ENCODE results near the gene ZNF333.
"Not testable (repeated sequence)": the region's sequence is repeated elsewhere in the genome, so short reads cannot be mapped to it uniquely, and the experiment has no call there.

Gene ZNF333

DNA sequence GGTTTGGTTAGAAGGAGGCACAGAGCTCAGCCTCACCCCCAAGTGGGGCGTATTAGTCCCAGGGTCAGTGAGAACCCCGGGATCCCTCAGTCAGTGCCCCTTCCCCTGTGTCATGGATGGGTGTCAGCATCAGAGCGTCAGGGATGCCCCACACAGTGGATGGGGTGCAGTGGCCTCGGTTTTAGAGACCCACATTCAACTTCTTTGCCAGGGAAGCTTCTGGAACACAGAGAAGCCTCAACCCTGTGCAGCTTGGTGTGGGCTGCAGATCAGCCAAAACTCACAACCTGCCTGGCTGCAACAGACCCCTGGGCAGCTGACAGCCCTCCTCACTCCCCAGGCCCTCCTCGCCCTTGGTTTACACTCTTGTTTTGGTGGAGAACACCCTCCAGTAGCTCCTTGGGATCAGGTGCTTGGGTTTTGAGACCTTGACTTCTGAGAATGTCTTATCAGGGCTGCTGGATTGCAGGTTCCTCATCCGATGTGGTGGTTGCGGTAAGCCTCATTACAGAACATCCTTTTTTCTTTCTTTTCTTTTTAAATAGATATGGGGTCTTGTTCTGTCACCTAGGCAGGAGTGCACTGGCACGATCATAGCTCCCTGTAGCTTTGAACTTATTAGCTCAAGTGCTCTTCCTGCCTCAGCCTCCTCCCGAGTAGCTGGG lies 11.0 kb downstream of the ZNF333 start:
- DNase-seq: no peak

DNA sequence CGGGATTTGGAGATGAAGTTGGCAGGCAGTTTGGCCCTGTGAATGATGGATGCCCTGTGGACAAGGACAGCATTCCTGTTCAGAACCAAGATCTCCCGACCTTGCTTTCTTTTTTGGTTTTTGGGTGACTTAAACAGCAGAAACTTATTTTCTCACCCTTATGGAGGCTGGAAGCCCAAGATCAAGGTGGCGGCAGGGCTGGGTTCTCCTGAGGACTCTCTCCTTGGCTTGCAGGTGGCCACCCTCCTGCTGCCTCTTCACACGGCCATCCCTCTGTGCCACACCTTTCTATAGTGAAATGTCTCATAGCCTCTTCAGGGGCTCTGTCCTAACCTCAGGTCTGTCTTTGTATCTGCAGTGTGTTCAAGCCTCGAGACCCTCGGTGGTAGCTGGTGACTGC lies 14.0 kb downstream of the ZNF333 start:
- no peak for DNase-seq

- no peak for DNase-seq
These were observed 14.6 kb downstream of the ZNF333 start for GRCh38 chr19:14704450-14704849.

DNA sequence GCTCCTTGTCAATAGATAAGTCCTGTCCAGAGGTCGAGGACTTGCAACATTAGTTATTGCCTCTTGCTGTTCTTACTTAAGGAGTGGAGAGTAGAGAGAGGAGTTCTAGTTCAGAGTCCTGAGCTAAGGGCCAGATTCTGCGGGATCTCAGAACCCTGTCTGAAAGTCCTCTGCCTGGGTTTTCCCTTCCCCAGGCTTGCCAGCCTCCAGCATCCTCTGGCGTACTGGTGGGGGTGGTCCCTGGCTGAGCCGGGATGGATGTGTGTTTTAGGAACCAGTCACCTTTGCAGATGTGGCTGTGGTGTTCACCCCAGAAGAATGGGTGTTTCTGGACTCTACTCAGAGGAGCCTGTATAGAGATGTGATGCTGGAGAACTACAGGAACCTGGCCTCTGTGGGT lies 26.0 kb downstream of the ZNF333 start:
- no peak for DNase-seq

GRCh38 chr19:14718522-14719116 lies 28.8 kb downstream of the ZNF333 start:
- DNase-seq: no peak

GRCh38 chr19:14719162-14719561 lies 29.3 kb downstream of the ZNF333 start:
- DNase-seq: no peak

- DNase-seq: no peak
These were observed 32.3 kb downstream of the ZNF333 start for GRCh38 chr19:14722127-14722526.

DNA sequence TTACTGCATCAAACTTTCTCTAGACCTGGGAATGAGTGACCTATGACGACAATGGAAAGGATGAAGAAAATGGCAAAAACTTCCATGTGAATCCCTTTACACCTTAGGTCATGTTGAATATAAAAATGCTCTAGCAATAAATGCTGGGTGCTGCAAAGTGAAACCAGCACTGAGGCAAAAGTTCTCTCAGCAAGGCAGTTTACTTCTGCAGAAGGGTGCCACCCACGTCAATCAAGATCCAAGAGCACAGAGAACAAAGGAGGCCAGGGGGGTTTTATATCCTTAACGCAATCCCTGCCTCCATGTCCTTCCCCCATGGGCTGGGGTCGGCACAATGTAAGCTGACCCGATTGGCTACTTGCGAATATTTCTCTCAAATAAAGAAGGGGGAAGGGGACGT lies 38.7 kb downstream of the ZNF333 start:
- DNase-seq: no peak

DNA sequence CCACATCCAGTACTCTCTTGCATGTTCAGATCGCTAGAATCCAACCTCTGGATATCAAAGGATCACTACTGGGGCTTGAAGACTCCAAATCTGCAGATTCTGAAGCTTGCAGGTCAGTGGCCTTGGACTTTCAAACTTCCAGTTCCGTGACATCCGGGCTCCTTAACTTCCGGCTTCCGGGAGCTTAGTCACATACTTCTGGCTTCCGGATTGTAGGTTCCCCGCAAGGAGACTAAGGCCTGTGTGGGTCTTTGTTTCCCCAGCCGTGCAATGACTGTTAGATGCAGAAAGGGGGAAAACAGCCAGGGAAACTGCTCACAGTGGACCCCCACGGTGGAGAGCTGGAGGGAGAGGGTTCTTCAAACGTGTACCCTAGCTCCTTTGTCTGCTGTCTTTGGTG lies 41.4 kb downstream of the ZNF333 start:
- DNase-seq: no peak

GRCh38 chr19:14732510-14732909 lies 42.7 kb downstream of the ZNF333 start:
- no peak for DNase-seq

DNA sequence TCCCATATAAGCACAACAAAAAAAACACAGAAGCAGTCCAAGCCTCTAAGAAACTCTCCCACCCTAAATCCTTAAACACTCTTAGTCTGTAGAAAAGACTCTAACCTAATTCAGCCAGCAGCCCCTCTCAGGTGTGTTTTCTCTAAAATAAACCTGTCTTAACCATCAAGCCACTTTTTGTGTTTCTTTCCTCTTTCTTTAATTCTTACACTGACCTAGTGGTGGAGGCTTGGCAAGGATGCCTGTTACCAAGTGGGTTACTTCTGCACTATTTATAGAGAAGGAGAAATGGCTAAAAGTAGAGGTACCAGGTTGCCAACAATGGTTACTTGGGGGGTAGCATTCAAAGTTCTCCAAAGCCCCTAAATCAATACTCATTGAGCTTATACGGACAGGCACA lies 43.7 kb downstream of the ZNF333 start:
- DNase-seq: no peak

DNA sequence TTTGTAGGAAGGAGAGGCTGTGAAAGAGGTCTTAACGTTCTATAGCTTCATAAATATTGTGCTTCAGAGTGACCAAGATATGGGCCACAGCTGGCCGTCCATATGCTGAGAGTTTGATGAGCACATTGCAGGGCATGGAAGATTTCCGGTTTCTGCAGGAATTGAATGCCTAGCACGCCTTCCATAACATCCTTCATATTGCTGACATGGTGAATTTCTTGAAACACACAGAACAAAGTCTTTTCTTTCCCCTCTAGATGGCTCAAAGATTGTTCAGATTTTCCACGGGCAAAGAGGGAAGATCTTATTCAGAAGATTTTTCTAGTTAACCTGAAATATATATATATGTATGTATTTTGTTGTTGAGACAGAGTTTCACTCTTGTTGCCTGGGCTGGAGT lies 46.1 kb downstream of the ZNF333 start:
- no peak for DNase-seq

DNA sequence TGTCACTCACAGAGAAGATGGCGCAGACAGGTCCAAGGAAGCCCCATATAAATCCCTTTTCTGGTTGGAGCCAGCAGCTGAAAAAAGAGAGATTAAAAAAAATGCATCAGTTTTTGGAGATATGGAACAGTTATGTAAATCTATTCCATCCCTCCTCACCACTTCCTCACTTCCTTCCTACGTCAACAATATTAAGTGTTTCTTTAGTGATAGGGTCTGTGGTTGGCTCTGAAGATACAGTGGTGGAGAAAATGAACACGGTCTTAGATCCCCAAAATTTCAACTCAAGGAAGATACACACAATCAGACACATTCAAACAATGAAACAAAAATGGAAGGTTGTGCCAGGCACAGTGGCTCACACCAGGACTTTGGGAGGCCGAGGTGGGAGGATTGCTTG lies 57.0 kb downstream of the ZNF333 start:
- DNase-seq: no peak

- no peak for DNase-seq
These were observed 58.8 kb downstream of the ZNF333 start for GRCh38 chr19:14748601-14749000.

DNA sequence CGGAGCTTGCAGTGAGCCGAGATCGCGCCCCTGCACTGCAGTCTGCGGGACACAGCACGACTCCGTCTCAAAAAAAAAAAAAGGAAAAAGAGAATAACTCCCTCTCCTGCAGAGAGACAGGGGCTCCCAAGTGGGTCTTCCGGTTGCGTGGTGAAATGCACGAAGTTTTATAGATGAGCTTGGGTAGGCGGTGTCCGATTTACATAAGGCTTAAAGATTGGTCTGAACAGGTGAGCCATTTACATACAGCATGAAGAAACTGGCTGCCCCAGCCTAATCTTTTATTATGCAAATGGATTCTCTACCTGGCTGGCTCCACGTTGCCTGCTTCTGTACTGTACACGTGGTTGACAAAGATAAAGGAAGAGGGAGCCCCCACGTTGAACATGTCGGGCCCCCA lies 69.0 kb downstream of the ZNF333 start:
- no peak for DNase-seq

DNA sequence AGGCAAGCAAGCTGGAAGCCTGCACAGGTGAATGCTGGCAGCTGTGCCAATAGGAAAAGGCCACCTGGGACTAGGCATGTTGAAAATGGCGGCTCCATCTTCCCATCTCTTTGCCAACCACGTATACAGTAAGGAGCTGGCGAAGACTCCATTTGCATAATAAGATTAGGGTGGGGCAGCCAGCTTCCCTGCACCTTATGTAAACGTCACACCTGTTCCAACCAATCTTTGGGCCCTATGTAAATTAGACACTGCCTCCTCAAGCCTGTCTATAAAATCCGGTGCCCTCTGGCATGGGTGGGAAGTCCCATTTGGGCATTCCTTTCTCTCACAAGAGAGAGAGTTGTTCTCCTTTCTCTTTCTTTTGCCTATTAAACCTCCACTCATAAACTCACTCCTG lies 71.8 kb downstream of the ZNF333 start:
- DNase-seq: no peak

DNA sequence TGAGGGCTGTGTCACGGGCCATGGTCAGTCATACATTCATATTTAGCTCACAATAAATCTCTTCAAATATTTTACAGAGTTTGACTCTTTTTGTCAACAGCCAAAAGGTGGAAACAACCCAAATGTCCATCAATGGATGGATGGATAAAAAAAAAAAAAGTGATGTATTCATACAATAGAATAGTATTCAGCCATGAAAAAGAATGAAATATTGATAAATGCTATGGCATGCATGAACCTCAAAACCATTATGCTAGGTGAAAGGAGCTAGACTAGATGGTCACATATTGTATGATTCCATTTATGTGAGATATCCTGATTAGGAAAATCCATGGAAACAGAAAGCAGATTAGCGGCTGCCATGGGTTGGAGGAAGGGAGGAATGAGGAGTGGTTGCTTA lies 72.3 kb downstream of the ZNF333 start:
- no peak for DNase-seq

DNA sequence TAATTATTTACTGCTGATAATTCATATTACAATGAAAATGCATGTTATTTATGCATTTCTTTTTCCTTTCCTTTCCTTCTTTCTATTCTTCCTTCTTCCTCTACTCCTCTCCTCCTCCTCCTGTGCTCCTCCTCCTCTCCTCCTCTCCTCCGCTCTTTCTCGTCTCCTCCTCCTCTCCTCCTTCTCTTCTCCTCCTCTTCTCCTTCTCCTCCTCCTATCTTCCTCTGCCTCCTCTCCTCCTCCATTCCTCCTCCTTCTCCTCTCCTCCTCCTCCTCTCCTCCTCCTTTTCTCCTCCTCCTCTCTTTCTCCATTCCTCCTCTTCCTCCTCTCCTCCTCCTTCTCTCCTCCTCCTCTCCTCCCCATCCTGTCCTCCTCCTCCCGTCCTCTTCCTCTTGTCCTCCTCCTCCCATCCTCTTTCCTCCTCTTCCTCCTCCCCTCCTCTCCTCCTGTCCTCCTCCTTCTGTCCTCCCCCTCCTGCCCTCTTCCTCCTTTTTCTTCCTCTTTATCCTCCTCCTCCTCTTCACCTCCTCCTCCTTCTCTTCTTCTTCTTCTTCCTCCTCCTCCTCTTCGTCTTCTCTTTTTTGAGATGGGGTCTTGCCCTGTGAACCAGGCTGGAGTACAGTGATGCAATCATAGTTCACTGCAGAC lies 73.8 kb downstream of the ZNF333 start:
- no peak for DNase-seq

DNA sequence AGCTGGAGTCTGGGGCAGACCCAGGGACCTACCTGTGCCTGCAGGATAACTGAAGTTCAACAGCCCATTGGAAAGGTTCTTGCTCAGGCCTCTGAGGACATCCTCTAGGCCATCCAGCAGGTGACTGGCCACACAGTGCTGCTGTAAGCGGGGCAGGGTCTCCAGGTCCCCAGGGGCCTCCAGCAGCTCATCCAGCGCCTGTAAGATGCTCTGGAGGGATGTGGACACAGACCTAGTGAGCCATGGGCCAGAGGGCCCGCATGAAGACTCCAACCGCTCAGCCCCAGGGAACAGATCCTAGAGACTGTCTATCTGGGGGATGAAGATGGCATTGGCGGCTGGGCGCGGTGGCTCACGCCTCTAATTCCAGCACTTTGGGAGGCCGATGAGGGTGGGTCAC lies 74.6 kb downstream of the ZNF333 start:
- DNase-seq: no peak

DNA sequence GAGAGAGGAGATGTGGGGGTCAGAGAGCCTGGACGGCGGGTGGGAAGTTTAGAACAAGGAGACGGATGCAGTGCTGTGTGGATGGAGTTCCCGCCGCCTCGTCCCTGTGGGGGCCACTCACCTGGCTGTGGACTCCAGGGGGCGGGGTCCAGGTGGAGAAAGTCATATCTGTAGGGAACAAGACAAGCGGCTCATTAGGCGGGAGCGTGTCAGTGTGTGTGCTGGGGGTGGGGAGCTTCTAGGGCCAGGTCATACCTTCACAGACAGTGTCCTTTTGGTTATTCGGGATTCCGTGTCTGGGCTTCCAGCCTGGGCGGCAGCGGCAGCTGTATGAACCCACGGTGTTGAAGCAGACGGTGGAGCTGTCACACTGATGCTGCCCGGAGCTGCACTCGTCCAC lies 75.6 kb downstream of the ZNF333 start:
- DNase-seq: not testable (repeated sequence)

- DNase-seq: not testable (repeated sequence)
These were observed 76.0 kb downstream of the ZNF333 start for GRCh38 chr19:14765841-14766240.

- DNase-seq: no peak
These were observed 77.7 kb downstream of the ZNF333 start for GRCh38 chr19:14767466-14767971.

DNA sequence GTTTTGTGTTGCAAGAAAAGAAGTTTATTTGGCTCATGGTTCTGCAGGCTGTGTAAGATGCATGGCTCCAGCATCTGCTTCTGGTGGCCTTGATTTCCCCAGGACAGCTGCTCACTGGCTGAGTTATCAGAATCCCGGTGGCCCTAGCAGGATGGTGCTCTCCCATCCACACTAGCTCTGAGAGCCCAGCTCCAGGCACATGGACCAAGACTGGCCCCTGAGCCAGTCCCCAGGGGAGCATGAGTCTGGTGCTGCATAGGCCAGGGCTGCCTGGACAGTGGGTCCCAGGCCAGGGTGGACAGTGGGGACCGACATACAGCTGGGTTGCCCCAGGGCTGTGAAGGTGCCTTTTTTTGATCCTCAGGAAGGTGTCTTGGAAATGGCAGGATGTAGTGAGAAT lies 78.2 kb downstream of the ZNF333 start:
- no peak for DNase-seq

- no peak for DNase-seq
These were observed 79.4 kb downstream of the ZNF333 start for GRCh38 chr19:14769201-14769600.
